Fibroblast of villous mesenchyme (primary cell): Measurements from ENCODE around the gene CFAP65. TPM values are rescaled to one million over a fixed set of nuclear protein-coding genes. Genes with fewer than 3 reads are reported as not detected.

Experiments used
- DNase-seq: peaks from one replicate; pipeline ENCODE4 v3.0.0-alpha.2; 2010; ENCODE audit warnings: low read depth
- H3K4me3 ChIP-seq: 2 replicates; pipeline ENCODE4 v1.5.1; 2011; ENCODE audit warnings: low read depth, mild to moderate bottlenecking, low read length
- CTCF ChIP-seq: IDR thresholded peaks from 2 replicates; pipeline ENCODE4 v1.5.1; 2012; ENCODE audit warnings: low read depth, mild to moderate bottlenecking, low read length; ENCODE audit not compliant: insufficient read depth
- total RNA-seq: library from RNA; depleted of rRNA; stranded (reverse); fragments of >200 nt; gene quantifications from 2 replicates; pipeline ENCODE4 v1.2.3, GENCODE V29; 2012

CFAP65 gene
- total RNA-seq, 1 donor: not detected

- H3K4me3 ChIP-seq: no peak overlapping the region
- TF ChIP-seq CTCF: peak; percentile 72
- DNase-seq: peak; percentile 80
These were observed 32.3 kb upstream of the CFAP65 start for GRCh38 chr2:219073413-219074129.

DNA sequence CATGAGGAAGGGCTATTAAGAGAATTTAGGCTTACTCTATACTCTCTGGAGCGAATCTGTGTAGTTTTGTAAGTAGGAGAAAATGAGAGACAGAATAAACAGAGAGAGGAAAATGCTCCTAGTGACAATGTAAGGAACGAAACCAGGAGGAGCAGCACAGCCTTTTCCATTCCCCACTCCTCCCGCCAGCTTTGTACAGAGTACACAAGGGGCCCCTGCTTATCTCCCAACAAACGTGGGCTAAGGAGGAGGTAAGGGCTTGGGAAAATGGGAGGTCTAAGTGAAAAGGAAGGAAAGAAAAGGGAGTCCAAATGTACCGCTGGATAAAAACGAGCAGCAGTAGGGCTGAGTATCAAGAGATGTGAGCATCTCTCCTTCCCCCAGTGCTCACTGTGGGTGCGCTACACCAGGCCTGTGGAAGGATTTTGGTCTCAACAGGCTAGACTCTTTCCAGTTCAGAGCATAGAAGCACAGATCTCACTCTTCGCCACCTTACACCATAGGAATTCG lies 31.5 kb upstream of the CFAP65 start:
- H3K4me3 ChIP-seq: no peak overlapping the region
- no peak for DNase-seq
- no peak for TF ChIP-seq CTCF

DNA sequence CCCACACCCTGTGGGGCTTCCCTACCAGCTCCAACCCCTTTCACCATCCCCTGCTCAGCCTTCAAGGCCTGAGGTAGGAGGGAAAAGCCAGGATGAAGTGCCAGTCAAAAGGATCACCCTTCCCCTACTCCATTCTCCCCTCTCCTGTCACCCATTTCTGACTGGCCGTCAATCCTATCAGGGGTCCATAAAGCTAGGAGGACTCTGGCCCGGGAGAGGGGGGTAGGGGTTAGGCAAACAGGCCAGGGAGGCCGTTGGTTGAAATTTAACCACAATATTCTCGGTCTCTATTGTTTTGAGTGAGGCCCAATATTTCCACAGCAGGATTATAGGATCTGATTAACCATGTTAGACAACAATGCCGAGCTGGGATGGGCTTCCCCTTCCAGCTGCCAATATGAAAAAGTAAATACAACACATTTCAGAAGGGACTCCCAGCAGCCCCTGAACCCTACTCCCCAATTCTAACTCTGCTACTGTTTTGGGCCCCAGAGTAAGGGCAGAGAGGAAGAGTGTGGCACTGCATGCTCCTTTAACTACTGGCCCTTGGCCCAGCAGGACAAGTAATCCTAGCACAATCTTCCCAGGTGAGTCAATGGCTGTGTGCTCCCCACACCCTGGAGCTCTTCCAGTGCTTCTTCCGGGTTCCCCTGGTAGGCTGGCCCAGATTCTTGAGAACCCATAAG lies 30.0 kb upstream of the CFAP65 start:
- no peak overlapping the region for H3K4me3 ChIP-seq
- TF ChIP-seq CTCF: no peak
- no peak for DNase-seq

DNA sequence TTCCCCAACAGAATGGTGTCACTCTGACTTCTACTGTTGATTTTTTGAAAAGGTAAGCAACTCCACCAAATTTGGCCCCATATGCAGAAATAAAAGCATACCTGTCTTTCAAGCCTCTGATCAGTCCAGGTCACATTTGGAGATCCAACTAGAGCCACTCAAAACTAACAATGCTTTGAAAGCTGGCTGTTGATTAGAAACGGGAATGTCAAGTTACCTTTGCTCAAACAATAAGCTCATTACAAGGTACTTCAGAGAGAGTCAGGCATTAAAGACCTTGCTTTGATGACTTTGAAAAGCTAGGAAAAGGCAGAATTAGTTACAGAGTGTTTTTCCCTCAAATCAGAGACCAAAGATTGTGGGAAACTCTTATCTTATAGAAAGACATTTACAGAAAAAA lies 24.2 kb upstream of the CFAP65 start:
- TF ChIP-seq CTCF: no peak
- no peak for DNase-seq
- no peak overlapping the region for H3K4me3 ChIP-seq

DNA sequence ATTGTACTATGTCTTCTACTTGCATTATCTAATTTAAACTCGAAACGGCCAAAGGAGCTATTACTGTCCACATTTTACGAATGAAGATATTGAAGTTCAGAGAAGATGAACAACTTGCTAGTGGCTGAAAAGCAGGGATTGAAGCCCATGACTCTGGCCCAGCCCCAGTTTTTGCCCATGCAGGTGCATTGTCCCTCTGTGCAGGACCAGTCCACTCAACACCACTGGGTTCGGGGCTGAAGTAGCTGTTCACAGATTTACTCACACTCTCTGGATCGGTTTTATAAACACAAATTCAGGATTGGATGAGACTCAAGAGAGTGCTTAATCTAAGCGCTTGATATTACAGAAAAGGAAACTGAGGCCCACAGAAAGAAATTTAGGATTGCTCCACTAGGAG lies 20.8 kb upstream of the CFAP65 start:
- TF ChIP-seq CTCF: no peak
- DNase-seq: no peak

GRCh38 chr2:219060821-219061791 lies 19.8 kb upstream of the CFAP65 start, which contains the start of gene IHH:
Gene IHH (minus strand): TSS chr2:219060921. CDS start chr2:219060467, 454 bp downstream.
- DNase-seq: peak; percentile 6
- H3K4me3 ChIP-seq: peak within 1 kb of the TSS; percentile 21
- no peak for TF ChIP-seq CTCF

More for the DNA sequence above, 20.8 kb upstream of the CFAP65 start:
- no peak overlapping the region for H3K4me3 ChIP-seq
